A673 (cell line): Measurements from ENCODE around the gene POPDC2. TPM values are rescaled to one million over a fixed set of nuclear protein-coding genes. Genes with fewer than 3 reads are reported as not detected.

ENCODE experiments used
- BruUV-seq: library from RNA; stranded (reverse); fragments of 400-500 nt; replicated peaks from 2 replicates; lab custom pipeline; 2021; lab: Mats Ljungman, UMichigan
- CTCF ChIA-PET: fragments of 300-600 bp; sonication (Branson Sonifier 250); formaldehyde crosslinking; loops from one replicate; lab custom pipeline; 2022; ENCODE audit warnings: antibody characterized with exemption; lab: Charles Lee
- POLR2A ChIA-PET: fragments of 300-600 bp; sonication (Branson Sonifier 250); formaldehyde crosslinking; loops from one replicate; lab custom pipeline; 2022; ENCODE audit warnings: antibody characterized with exemption; ENCODE audit not compliant: low non-redundant PET; lab: Charles Lee
- DNase-seq: peaks from one replicate; pipeline ENCODE4 v3.0.0-alpha.2; 2015; ENCODE audit warnings: low spot score
- H3K27ac ChIP-seq: fragments of 200-600 bp; sonication (generic); 2 replicates; pipeline ENCODE4 v1.5.1; 2016; ENCODE audit warnings: mixed run types, low read depth, mild to moderate bottlenecking, mixed read lengths, antibody characterized with exemption, low read length; ENCODE audit not compliant: poor library complexity, severe bottlenecking
- H3K27me3 ChIP-seq: fragments of 200-600 bp; sonication (generic); replicated peaks from 2 replicates; pipeline ENCODE4 v1.6.1; 2017; ENCODE audit warnings: mixed run types, low read depth, mild to moderate bottlenecking, mixed read lengths, antibody characterized with exemption, low read length; ENCODE audit not compliant: insufficient read depth, poor library complexity
- H3K36me3 ChIP-seq: fragments of 200-600 bp; sonication (generic); 2 replicates; pipeline ENCODE4 v1.6.1; 2016; ENCODE audit warnings: mixed run types, mild to moderate bottlenecking, mixed read lengths, antibody characterized with exemption, low read length; ENCODE audit not compliant: insufficient read depth, poor library complexity, severe bottlenecking
- H3K4me1 ChIP-seq: fragments of 200-600 bp; sonication (generic); 2 replicates; pipeline ENCODE4 v1.6.1; 2017; ENCODE audit warnings: mixed run types, mild to moderate bottlenecking, mixed read lengths, antibody characterized with exemption, low read length; ENCODE audit not compliant: insufficient read depth, poor library complexity, severe bottlenecking
- H3K4me3 ChIP-seq: fragments of 200-600 bp; sonication (generic); 2 replicates; pipeline ENCODE4 v1.5.1; 2016; ENCODE audit warnings: low read depth, mixed run types, mild to moderate bottlenecking, mixed read lengths, low read length; ENCODE audit not compliant: poor library complexity, severe bottlenecking
- H3K9me3 ChIP-seq: fragments of 200-600 bp; sonication (generic); 2 replicates; pipeline ENCODE4 v1.6.1; 2016; ENCODE audit warnings: mixed run types, low read depth, mild to moderate bottlenecking, mixed read lengths, antibody characterized with exemption, low read length; ENCODE audit not compliant: poor library complexity, severe bottlenecking
- EZH2 ChIP-seq: fragments of 200-600 bp; sonication (generic); IDR thresholded peaks from 2 replicates; pipeline ENCODE4 v1.6.1; 2017; ENCODE audit warnings: borderline replicate concordance, low read depth, mild to moderate bottlenecking, mixed read lengths, antibody characterized with exemption, low read length; ENCODE audit not compliant: poor library complexity, severe bottlenecking
- intact Hi-C: fragments of 100-400 bp; cut with micrococcal nuclease; formaldehyde crosslinking; loops from one replicate; pipeline ENCODE4 v1.10.0; 2022; ENCODE audit not compliant: unreplicated experiment
- total RNA-seq: library from RNA; stranded (reverse); gene quantifications from 2 replicates; pipeline ENCODE4 v1.2.3, GENCODE V29; 2021
- TF ChIP-seq, protein P1 (sequence below): fragments of 300-800, 200-600 bp; sonication (generic); conservative IDR thresholded peaks from 2 replicates; pipeline ENCODE4 v1.5.1; 2017; ENCODE audit warnings: low read depth, mild to moderate bottlenecking, antibody characterized with exemption, low read length, moderate library complexity, mixed read lengths

Gene POPDC2
- total RNA-seq, 1 experiment from 2014 or later: 0.99 TPM

- no peak for TF ChIP-seq EZH2
- TF ChIP-seq, protein P1, sequence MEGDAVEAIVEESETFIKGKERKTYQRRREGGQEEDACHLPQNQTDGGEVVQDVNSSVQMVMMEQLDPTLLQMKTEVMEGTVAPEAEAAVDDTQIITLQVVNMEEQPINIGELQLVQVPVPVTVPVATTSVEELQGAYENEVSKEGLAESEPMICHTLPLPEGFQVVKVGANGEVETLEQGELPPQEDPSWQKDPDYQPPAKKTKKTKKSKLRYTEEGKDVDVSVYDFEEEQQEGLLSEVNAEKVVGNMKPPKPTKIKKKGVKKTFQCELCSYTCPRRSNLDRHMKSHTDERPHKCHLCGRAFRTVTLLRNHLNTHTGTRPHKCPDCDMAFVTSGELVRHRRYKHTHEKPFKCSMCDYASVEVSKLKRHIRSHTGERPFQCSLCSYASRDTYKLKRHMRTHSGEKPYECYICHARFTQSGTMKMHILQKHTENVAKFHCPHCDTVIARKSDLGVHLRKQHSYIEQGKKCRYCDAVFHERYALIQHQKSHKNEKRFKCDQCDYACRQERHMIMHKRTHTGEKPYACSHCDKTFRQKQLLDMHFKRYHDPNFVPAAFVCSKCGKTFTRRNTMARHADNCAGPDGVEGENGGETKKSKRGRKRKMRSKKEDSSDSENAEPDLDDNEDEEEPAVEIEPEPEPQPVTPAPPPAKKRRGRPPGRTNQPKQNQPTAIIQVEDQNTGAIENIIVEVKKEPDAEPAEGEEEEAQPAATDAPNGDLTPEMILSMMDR: no peak
- H3K36me3 ChIP-seq: no peaks in the 10 kb centered on the region
- no TSS peak for BruUV-seq
- intact Hi-C loops: no loop called here
- no peaks in the 10 kb centered on the region for H3K9me3 ChIP-seq
- no peak overlapping the region for H3K4me3 ChIP-seq
- H3K27ac ChIP-seq: no peak overlapping the region
- ChIA-PET POLR2A (no interaction called here), CTCF (no interaction called here)
- no peak for DNase-seq
- H3K27me3 ChIP-seq: no peaks in the 10 kb centered on the region
- peaks cover 5% of the 10 kb centered on the region for H3K4me1 ChIP-seq
Observed at GRCh38 chr3:119628816-119629445, 31.5 kb downstream of the POPDC2 start.

DNA sequence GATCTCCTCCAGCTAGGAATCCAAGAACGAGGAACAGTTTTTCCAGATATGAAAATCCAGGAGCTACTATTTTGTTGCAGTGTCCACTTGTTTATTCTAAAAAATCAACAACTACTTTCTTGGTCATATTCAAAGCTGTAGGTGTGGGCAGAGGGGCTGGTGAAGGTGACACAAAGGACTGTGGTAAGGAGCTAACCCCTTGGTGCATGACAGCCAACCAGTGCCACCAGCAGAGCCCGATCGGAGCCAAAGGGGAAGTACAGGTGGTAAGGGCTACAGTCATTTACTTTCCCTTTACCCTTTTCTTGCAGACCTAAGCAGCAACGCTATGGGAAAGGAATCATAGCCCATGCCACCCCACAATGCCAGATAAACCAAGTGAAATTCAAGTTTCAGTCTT is 32.0 kb downstream of the POPDC2 start:
- no peak overlapping the region for H3K27ac ChIP-seq
- H3K4me3 ChIP-seq: no peak overlapping the region
- no peak for TF ChIP-seq EZH2
- TF ChIP-seq, protein P1: no peak
- no peaks in the 10 kb centered on the region for H3K27me3 ChIP-seq
- H3K9me3 ChIP-seq: no peaks in the 10 kb centered on the region
- H3K36me3 ChIP-seq: no peaks in the 10 kb centered on the region
- intact Hi-C loops: no loop called here
- DNase-seq: no peak
- no TSS peak for BruUV-seq
- POLR2A ChIA-PET: no interaction called here
- CTCF ChIA-PET: no interaction called here
- H3K4me1 ChIP-seq: peaks cover 5% of the 10 kb centered on the region

GRCh38 chr3:119627461-119627860 is 32.9 kb downstream of the POPDC2 start:
- TF ChIP-seq, protein P1: no peak
- TF ChIP-seq EZH2: no peak
- ChIA-PET CTCF (no interaction called here), POLR2A (no interaction called here)
- peaks cover 5% of the 10 kb centered on the region for H3K4me1 ChIP-seq
- no TSS peak for BruUV-seq
- DNase-seq: no peak
- H3K4me3 ChIP-seq: no peak overlapping the region
- no peak overlapping the region for H3K27ac ChIP-seq
- H3K36me3 ChIP-seq: no peaks in the 10 kb centered on the region
- no peaks in the 10 kb centered on the region for H3K27me3 ChIP-seq
- intact Hi-C loops: no loop called here
- H3K9me3 ChIP-seq: no peaks in the 10 kb centered on the region
